GM23338 (cell line): Measurements from ENCODE around the gene PDCD1. TPM values are rescaled to one million over a fixed set of nuclear protein-coding genes. Genes with fewer than 3 reads are reported as not detected.

Source experiments
- ATAC-seq: fragments of 200-7000 bp; cut with Tn5 transposase; 3 replicates; pipeline ENCODE4 v1.9.1; 2020
- DNase-seq: peaks from one replicate; pipeline ENCODE4 v3.0.0-alpha.2; 2015; ENCODE audit warnings: low spot score
- H2AFZ ChIP-seq: fragments of 200-600 bp; sonication (generic); 2 replicates; pipeline ENCODE4 v1.8.0; 2016; ENCODE audit warnings: antibody characterized with exemption, mild to moderate bottlenecking, moderate library complexity
- H3F3A ChIP-seq: fragments of 200-600 bp; sonication (generic); replicated peaks from 2 replicates; pipeline ENCODE4 v1.8.0; 2017; ENCODE audit warnings: antibody characterized with exemption, mixed run types, low read depth
- H3K27ac ChIP-seq: fragments of 200-600 bp; sonication (generic); 2 replicates; pipeline ENCODE4 v1.6.1; 2016; ENCODE audit warnings: low read depth
- H3K27me3 ChIP-seq: fragments of 200-600 bp; sonication (generic); 2 replicates; pipeline ENCODE4 v1.8.0; 2016; ENCODE audit warnings: mild to moderate bottlenecking, mixed run types, moderate library complexity; ENCODE audit not compliant: insufficient read depth
- H3K36me3 ChIP-seq: fragments of 200-600 bp; sonication (generic); 2 replicates; pipeline ENCODE4 v1.8.0; 2016; ENCODE audit warnings: mild to moderate bottlenecking; ENCODE audit not compliant: insufficient read depth
- H3K4me1 ChIP-seq: fragments of 200-600 bp; sonication (generic); 2 replicates; pipeline ENCODE4 v1.8.0; 2016; ENCODE audit warnings: mild to moderate bottlenecking, moderate library complexity; ENCODE audit not compliant: insufficient read depth
- H3K4me2 ChIP-seq: fragments of 200-600 bp; sonication (generic); 2 replicates; pipeline ENCODE4 v1.7.1; 2017; ENCODE audit warnings: mixed run types
- H3K4me3 ChIP-seq: fragments of 200-600 bp; sonication (generic); 2 replicates; pipeline ENCODE4 v1.6.1; 2016; ENCODE audit warnings: mixed run types
- H3K79me2 ChIP-seq: fragments of 200-600 bp; sonication (generic); replicated peaks from 2 replicates; pipeline ENCODE4 v1.8.0; 2017; ENCODE audit warnings: mild to moderate bottlenecking; ENCODE audit not compliant: insufficient read depth
- H3K9me2 ChIP-seq: fragments of 200-600 bp; sonication (generic); 2 replicates; pipeline ENCODE4 v1.8.0; 2017; ENCODE audit not compliant: insufficient read depth
- H4K20me1 ChIP-seq: fragments of 200-600 bp; sonication (generic); replicated peaks from 2 replicates; pipeline ENCODE4 v1.8.0; 2017; ENCODE audit warnings: mild to moderate bottlenecking; ENCODE audit not compliant: insufficient read depth
- H3K27ac Mint-ChIP-seq: 2 replicates; pipeline ENCODE4 v1.8.0; 2020; ENCODE audit warnings: inconsistent platforms, mild to moderate bottlenecking, moderate library complexity, mixed read lengths
- H3K27me3 Mint-ChIP-seq: 3 replicates; pipeline ENCODE4 v1.8.0; 2022; ENCODE audit warnings: low read depth, mild to moderate bottlenecking, moderate library complexity, mixed read lengths, inconsistent platforms; ENCODE audit not compliant: insufficient read depth, poor library complexity
- H3K36me3 Mint-ChIP-seq: 3 replicates; pipeline ENCODE4 v1.8.0; 2021; ENCODE audit warnings: low read depth, mild to moderate bottlenecking, inconsistent platforms, moderate library complexity, mixed read lengths
- H3K4me1 Mint-ChIP-seq: 3 replicates; pipeline ENCODE4 v1.8.0; 2020; ENCODE audit warnings: mild to moderate bottlenecking, inconsistent platforms, mixed read lengths
- H3K4me3 Mint-ChIP-seq: 3 replicates; pipeline ENCODE4 v1.8.0; 2021; ENCODE audit warnings: moderate library complexity, mild to moderate bottlenecking, inconsistent platforms, mixed read lengths
- H3K9me3 Mint-ChIP-seq: 3 replicates; pipeline ENCODE4 v1.8.0; 2020; ENCODE audit warnings: moderate library complexity, mild to moderate bottlenecking, inconsistent platforms, mixed read lengths
- CREB1 ChIP-seq: fragments of 250-450 bp; sonication (Bioruptor Pico); IDR thresholded peaks from 2 replicates; pipeline ENCODE4 v1.5.0; 2020; ENCODE audit warnings: low read depth, mild to moderate bottlenecking, moderate library complexity
- EZH2 ChIP-seq: fragments of 200-600 bp; sonication (generic); IDR thresholded peaks from one replicate; pipeline ENCODE4 v1.8.0; 2017; ENCODE audit warnings: antibody characterized with exemption, mild to moderate bottlenecking, low read depth; ENCODE audit not compliant: unreplicated experiment
- EZH2phosphoT487 ChIP-seq: fragments of 200-600 bp; sonication (generic); IDR thresholded peaks from one replicate; pipeline ENCODE4 v1.8.1; 2018; ENCODE audit warnings: antibody characterized with exemption; ENCODE audit not compliant: unreplicated experiment
- NANOG ChIP-seq: IDR thresholded peaks from 2 replicates; pipeline ENCODE4 v1.6.1; 2016; ENCODE audit warnings: antibody characterized with exemption, borderline replicate concordance
- POLR2AphosphoS5 ChIP-seq: IDR thresholded peaks from 2 replicates; pipeline ENCODE4 v1.6.1; 2016; ENCODE audit warnings: antibody characterized with exemption, low read depth
- STAT1 ChIP-seq: IDR thresholded peaks from one replicate; pipeline ENCODE4 v1.6.1; 2016; ENCODE audit warnings: antibody characterized with exemption; ENCODE audit not compliant: unreplicated experiment
- ZNF114 ChIP-seq: fragments of 250-450 bp; sonication (Bioruptor Pico); IDR thresholded peaks from 2 replicates; pipeline ENCODE4 v1.5.0; 2020; ENCODE audit warnings: mild to moderate bottlenecking, moderate library complexity
- ZNF331 ChIP-seq: fragments of 250-450 bp; sonication (Bioruptor Pico); IDR thresholded peaks from 2 replicates; pipeline ENCODE4 v1.5.0; 2020; ENCODE audit warnings: low read depth, mild to moderate bottlenecking, moderate library complexity
- polyA plus RNA-seq: library from polyadenylated mRNA; unstranded; fragments of >200 nt; fragmentation: Nextera tagmentation; extraction: Ambion mirVana; gene quantifications from 2 replicates; pipeline ENCODE4 v1.2.1, GENCODE V29; 2016
- total RNA-seq: library from RNA; depleted of rRNA; stranded (reverse); fragments of >200 nt; shearing (Covaris generic); gene quantifications from 2 replicates; pipeline ENCODE4 v1.2.3, GENCODE V29; 2014
- TF ChIP-seq, protein P1 (sequence below), 2 experiments: fragments of 200-600 bp in 1 of 2; sonication (generic) in 1 of 2; conservative IDR thresholded peaks; 2 replicates each; pipeline versions ENCODE4 v1.5.1 to v1.6.1; 2016 to 2017; ENCODE audit warnings: antibody characterized with exemption in 2 of 2, low read depth in 2 of 2, mild to moderate bottlenecking in 2 of 2, moderate library complexity in 1 of 2
- TF ChIP-seq, protein P2 (sequence below): IDR thresholded peaks from 2 replicates; pipeline ENCODE4 v1.6.1; 2016; ENCODE audit warnings: antibody characterized with exemption

Gene PDCD1
- total and polyA plus RNA-seq, 2 experiments from 2014 or later, result 0.34 to 0.38 TPM

- TF ChIP-seq, protein P1, sequence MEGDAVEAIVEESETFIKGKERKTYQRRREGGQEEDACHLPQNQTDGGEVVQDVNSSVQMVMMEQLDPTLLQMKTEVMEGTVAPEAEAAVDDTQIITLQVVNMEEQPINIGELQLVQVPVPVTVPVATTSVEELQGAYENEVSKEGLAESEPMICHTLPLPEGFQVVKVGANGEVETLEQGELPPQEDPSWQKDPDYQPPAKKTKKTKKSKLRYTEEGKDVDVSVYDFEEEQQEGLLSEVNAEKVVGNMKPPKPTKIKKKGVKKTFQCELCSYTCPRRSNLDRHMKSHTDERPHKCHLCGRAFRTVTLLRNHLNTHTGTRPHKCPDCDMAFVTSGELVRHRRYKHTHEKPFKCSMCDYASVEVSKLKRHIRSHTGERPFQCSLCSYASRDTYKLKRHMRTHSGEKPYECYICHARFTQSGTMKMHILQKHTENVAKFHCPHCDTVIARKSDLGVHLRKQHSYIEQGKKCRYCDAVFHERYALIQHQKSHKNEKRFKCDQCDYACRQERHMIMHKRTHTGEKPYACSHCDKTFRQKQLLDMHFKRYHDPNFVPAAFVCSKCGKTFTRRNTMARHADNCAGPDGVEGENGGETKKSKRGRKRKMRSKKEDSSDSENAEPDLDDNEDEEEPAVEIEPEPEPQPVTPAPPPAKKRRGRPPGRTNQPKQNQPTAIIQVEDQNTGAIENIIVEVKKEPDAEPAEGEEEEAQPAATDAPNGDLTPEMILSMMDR (conservative IDR thresholded peaks at IDR 0.05; ENCODE audit: low read depth in 2 of 2), result no peak
- TF ChIP-seq, protein P2, sequence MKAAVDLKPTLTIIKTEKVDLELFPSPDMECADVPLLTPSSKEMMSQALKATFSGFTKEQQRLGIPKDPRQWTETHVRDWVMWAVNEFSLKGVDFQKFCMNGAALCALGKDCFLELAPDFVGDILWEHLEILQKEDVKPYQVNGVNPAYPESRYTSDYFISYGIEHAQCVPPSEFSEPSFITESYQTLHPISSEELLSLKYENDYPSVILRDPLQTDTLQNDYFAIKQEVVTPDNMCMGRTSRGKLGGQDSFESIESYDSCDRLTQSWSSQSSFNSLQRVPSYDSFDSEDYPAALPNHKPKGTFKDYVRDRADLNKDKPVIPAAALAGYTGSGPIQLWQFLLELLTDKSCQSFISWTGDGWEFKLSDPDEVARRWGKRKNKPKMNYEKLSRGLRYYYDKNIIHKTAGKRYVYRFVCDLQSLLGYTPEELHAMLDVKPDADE, result no peak
- no peak for TF ChIP-seq NANOG
- TF ChIP-seq ZNF114, result no peak
- TF ChIP-seq POLR2AphosphoS5, result no peak
- no peak for TF ChIP-seq ZNF331 (CRISPR knock-in tag)
Measured at GRCh38 chr2:241896746-241897201, 38.1 kb upstream of the PDCD1 start (continued).

GRCh38 chr2:241895712-241896641 lies 37.3 kb upstream of the PDCD1 start:
- Histone ChIP-seq H3K27ac (no peak overlapping the region), H3K27me3 (no peaks in the 10 kb centered on the region), H3K79me2 (no peaks in the 10 kb centered on the region)

More at GRCh38 chr2:241895712-241896641, 37.3 kb upstream of the PDCD1 start:
- no peaks in the 10 kb centered on the region for H3F3A ChIP-seq
- no peak for ATAC-seq
- H3K4me3 Mint-ChIP-seq, result no peak overlapping the region
- peaks cover 18% of the 10 kb centered on the region for H3K4me1 Mint-ChIP-seq
- H3K4me2 ChIP-seq, result no peak overlapping the region
- H3K4me1 ChIP-seq, result peaks cover 5% of the 10 kb centered on the region; the same call in 1 of the 2 replicates
- no peak overlapping the region for H2AFZ ChIP-seq
- H3K36me3 Mint-ChIP-seq, result no peaks in the 10 kb centered on the region; the same call in 2 of the 3 replicates
- peaks cover 12% of the 10 kb centered on the region; the same call in 2 of the 3 replicates for H3K9me3 Mint-ChIP-seq
- no peak overlapping the region for H3K4me3 ChIP-seq
- H3K27me3 Mint-ChIP-seq, result peaks cover 28% of the 10 kb centered on the region
- H3K9me2 ChIP-seq, result no peaks in the 10 kb centered on the region
- no peak for DNase-seq
- H4K20me1 ChIP-seq, result no peaks in the 10 kb centered on the region; the same call in 1 of the 2 replicates
- H3K27ac Mint-ChIP-seq, result no peak overlapping the region
- TF ChIP-seq STAT1 (no peak), CREB1 (CRISPR knock-in tag) (no peak), ZNF331 (CRISPR knock-in tag) (no peak), EZH2 (no peak), ZNF114 (no peak), POLR2AphosphoS5 (no peak), EZH2phosphoT487 (no peak)
- TF ChIP-seq, protein P1 (conservative IDR thresholded peaks at IDR 0.05; ENCODE audit: low read depth in 2 of 2), result no peak
- no peaks in the 10 kb centered on the region for H3K36me3 ChIP-seq
